Skeletal muscle tissue (tissue), 4 donors: ENCODE measurements around the gene TEX22. TPM values are rescaled to one million over a fixed set of nuclear protein-coding genes. Genes with fewer than 3 reads are reported as not detected.

ENCODE experiments used
- H3K27ac ChIP-seq: one replicate; pipeline ENCODE4 v1.7.0; 2013; ENCODE audit warnings: mild to moderate bottlenecking, low read depth, low read length, inconsistent platforms
- H3K27me3 ChIP-seq, 3 donors: one replicate each; pipeline ENCODE4 v1.7.0; 2013; ENCODE audit warnings: low read length in 3 of 3; ENCODE audit not compliant: control insufficient read depth in 3 of 3, insufficient read depth in 3 of 3
- H3K36me3 ChIP-seq, 3 donors: one replicate each; pipeline ENCODE4 v1.7.0; 2013; ENCODE audit warnings: low read length in 3 of 3; ENCODE audit not compliant: control insufficient read depth in 3 of 3, insufficient read depth in 3 of 3
- H3K4me1 ChIP-seq, 3 donors: one replicate each; pipeline ENCODE4 v1.7.0; 2013; ENCODE audit warnings: low read length in 3 of 3, mild to moderate bottlenecking in 3 of 3; ENCODE audit not compliant: control insufficient read depth in 3 of 3, insufficient read depth in 3 of 3
- H3K4me3 ChIP-seq, 3 donors: one replicate each; pipeline ENCODE4 v1.7.0; 2013; ENCODE audit warnings: low read length in 3 of 3
- H3K9ac ChIP-seq, 3 donors: one replicate each; pipeline ENCODE4 v1.7.0; 2013; ENCODE audit warnings: low read length in 3 of 3, mild to moderate bottlenecking in 3 of 3, moderate library complexity in 2 of 3, low read depth in 1 of 3
- H3K9me3 ChIP-seq, 3 donors: one replicate each; pipeline ENCODE4 v1.7.0; 2013; ENCODE audit warnings: low read length in 3 of 3; ENCODE audit not compliant: control insufficient read depth in 3 of 3
- total RNA-seq: library from RNA; depleted of rRNA; stranded (reverse); fragments of >200 nt; gene quantifications from one replicate; pipeline ENCODE4 v1.2.3, GENCODE V29; 2014
- donor health status: Osteomylitis.

Gene TEX22
- total RNA-seq, 1 donor from 2014 or later = under 0.01 TPM

DNA sequence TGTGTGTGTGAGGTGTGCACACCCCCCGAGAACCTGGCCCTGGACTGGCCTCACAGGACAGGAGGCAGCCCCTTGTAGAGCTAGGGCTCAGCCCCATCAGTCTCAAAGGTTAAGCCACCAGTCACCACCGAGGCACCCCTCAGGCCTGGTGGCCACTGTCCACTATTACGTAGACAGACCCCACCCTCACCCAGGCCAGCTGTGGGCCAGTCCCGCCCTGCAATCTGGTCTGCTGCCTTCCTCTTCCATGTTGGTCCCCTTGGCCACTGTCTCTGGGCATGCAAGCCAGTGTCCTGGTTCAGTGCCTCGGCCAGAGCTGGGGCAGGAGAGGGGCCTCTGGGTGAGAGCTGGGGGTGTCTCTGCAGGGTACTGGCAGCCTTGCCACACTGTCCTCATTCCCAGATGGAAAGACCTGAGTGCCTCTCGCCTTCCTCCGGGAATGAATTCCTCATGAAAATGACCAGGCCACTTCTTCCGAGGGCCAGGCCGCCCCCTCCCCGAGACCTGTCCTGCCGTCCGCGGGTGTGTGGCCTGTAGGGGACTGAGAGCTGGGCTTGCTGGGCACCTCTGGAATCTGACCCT, 897 bp upstream of the TEX22 start:
- Histone ChIP-seq H3K4me1 (peaks cover 23 to 31% (median 30%) of the 10 kb centered on the region in 3 donors), H3K9ac (peak overlapping the region; percentile 88 to 96 (median 93)), H3K4me3 (peak overlapping the region; percentile 73 to 90 (median 89)), H3K9me3 (no peaks in the 10 kb centered on the region), H3K27ac (peak overlapping the region; percentile 83), H3K36me3 (peaks cover 10 to 26% (median 12%) of the 10 kb centered on the region in 3 donors), H3K27me3 (no peaks in the 10 kb centered on the region)

DNA sequence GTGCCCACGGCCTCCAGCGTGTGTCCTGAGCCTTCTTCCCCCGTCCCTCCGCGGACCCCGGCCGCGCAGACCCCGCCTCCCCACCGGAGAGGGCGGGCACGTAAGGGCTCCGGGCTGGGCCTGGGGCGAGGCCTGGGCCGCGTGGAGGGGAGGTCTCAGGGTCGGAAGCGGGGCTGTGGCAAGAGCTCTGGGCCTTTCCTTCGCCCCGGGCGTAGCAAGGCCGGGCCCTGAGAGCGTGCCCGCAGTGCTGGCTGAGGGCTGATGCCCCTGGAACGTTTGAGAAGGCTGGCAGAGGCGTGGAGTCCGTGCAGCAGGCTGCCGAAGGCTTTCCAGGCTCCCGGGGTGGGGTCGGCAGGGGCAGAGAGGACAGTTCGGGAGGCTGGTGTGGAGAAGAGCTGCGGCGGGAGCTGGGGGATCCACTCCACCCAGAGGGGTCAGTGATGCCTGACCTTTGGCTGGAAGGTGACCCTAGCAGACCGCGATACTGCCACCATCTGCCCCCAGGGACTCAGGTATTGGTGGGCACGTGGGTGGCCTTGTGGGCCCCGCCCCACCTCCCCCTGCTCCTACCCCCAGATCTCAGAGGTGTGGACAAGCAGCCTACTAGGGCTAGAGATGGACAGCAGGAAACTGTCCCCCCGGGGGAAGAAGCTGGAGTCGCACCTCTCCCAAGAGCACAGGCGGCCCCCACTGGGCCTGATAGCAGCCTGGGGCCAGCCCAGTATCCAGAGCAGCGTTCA, 558 bp downstream of the TEX22 start:
- H3K4me3 ChIP-seq = peak overlapping the region; percentile 85 to 90 (median 89)
- peak overlapping the region; percentile 88 to 96 (median 93) for H3K9ac ChIP-seq
- H3K36me3 ChIP-seq = peaks cover 8 to 21% (median 10%) of the 10 kb centered on the region in 3 donors
- H3K27me3 ChIP-seq = no peaks in the 10 kb centered on the region
- no peaks in the 10 kb centered on the region for H3K9me3 ChIP-seq
- peaks cover 23 to 31% (median 30%) of the 10 kb centered on the region in 3 donors for H3K4me1 ChIP-seq
- peak overlapping the region; percentile 83 for H3K27ac ChIP-seq

DNA sequence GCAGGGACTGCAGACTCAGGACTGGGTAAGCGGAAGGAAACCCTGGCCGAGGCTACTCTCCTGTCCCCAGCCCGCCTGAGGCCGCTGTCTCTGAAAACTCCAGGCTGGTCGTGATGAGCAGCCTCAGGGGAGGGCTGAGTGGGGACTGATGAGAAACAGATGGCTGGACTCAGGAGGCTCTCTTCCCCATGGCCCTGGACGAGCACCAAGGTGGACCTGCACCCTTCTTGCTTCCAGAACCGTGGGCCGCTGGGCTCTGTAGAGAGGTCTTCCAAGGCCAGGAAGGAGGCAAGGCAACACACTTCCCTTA, 1.1 kb downstream of the TEX22 start:
- Histone ChIP-seq H3K27me3 (no peaks in the 10 kb centered on the region), H3K27ac (no peak overlapping the region), H3K36me3 (peaks cover 8 to 19% (median 10%) of the 10 kb centered on the region in 3 donors), H3K4me3 (peak overlapping the region; percentile 85 to 90 (median 89)), H3K9me3 (no peaks in the 10 kb centered on the region), H3K4me1 (peaks cover 23 to 31% (median 30%) of the 10 kb centered on the region in 3 donors), H3K9ac (peak overlapping the region; percentile 88 to 96 (median 93))

DNA sequence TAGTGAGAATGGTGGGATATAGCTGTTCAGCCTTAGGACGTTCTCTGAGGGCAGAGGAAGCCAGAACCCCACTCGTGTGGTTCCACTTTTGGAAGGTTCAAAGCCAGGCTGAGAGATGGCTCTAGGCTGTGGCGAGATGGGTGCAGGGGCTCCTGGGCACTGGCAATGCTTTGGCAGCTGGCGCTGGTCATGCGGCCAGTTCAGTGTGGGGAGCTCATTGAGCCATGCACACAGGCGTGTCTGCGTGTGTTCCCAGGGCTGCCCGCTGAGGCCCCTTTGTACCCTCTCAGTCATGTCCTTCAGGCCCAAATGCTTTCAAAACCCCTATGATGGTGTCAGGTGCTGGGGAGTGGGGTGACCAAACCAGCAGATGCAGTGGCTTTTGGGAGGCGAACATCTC, 1.7 kb downstream of the TEX22 start:
- Histone ChIP-seq H3K27me3 (no peaks in the 10 kb centered on the region), H3K9me3 (no peaks in the 10 kb centered on the region), H3K36me3 (peaks cover 8 to 16% (median 8%) of the 10 kb centered on the region in 3 donors), H3K9ac (peak overlapping the region in 1 of 3 donors; percentile 96), H3K27ac (peak overlapping the region; percentile 21), H3K4me1 (peaks cover 23 to 31% (median 30%) of the 10 kb centered on the region in 3 donors), H3K4me3 (peak overlapping the region in 2 of 3 donors; percentile 85 to 90)

DNA sequence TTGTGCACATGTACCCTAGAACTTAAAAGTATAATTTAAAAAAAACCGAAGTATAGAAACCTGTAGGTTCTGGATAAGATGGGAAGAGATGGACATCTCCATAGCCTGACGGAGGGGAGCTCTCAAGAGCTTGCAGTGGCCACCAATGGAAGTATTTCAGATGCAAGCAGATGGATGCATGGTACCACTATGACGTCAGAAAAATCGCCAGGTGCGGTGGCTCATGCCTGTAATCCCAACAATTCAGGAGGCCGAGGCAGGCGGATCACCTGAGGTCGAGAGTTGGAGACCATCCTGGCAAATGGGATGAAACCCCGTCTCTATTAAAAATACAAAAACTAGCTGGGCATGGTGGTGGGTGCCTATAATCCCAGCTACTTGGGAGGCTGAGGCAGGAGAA, 3.4 kb downstream of the TEX22 start:
- Histone ChIP-seq H3K4me1 (peaks cover 23 to 31% (median 29%) of the 10 kb centered on the region in 3 donors), H3K9ac (no peak overlapping the region), H3K27me3 (no peaks in the 10 kb centered on the region), H3K9me3 (no peaks in the 10 kb centered on the region), H3K36me3 (peaks cover 7 to 16% (median 8%) of the 10 kb centered on the region in 3 donors), H3K4me3 (no peak overlapping the region), H3K27ac (no peak overlapping the region)

DNA sequence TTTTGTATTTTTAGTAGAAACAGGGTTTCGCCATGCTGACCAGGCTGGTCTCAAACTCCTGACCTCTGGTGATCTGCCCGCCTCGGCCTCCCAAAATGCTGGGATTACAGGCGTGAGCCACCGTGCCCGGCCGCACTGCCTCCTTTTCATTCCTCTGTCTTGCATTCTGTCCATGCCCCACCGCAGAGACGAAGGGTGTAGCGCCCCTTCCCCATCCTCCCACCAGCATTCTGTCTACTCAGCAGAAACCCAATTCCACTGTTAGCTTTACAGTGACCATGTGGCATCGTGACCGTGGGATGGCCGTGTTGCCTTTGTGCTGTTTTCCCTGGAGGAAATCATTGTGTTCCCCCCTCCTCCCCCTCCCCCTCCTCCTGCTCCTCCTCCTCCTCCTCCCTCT, 10.3 kb downstream of the TEX22 start:
- Histone ChIP-seq H3K27ac (no peak overlapping the region), H3K36me3 (no peaks in the 10 kb centered on the region), H3K27me3 (peaks cover 8 to 30% (median 16%) of the 10 kb centered on the region in 3 donors), H3K4me1 (peaks cover 6 to 14% (median 14%) of the 10 kb centered on the region in 3 donors), H3K4me3 (no peak overlapping the region), H3K9me3 (no peaks in the 10 kb centered on the region), H3K9ac (no peak overlapping the region)

- Histone ChIP-seq H3K27ac (no peak overlapping the region), H3K9ac (no peak overlapping the region), H3K4me3 (no peak overlapping the region), H3K4me1 (peaks cover 10 to 21% (median 20%) of the 10 kb centered on the region in 3 donors), H3K36me3 (no peaks in the 10 kb centered on the region), H3K27me3 (peaks cover 8 to 30% (median 16%) of the 10 kb centered on the region in 3 donors), H3K9me3 (no peaks in the 10 kb centered on the region)
Observed at GRCh38 chr14:105409364-105409763, 11.0 kb downstream of the TEX22 start.

DNA sequence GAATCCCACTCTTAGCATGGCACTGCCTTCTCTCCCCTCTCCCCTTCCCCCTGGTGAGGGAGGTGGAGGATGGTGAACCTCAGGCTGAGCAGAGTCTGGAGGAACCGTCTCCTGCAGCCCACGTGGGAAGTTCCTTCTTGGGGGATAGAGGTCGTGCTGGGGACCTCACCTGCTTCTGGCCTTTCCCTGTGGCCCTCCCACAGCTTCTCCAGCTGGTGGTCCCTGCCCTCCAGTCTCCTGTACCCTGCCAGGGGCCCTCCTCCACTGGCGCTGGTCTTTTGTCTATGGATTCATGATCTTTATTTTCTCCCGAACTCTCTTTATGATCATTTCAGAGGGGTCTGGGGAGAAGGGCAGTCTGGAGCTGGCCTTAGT, 12.3 kb downstream of the TEX22 start:
- Histone ChIP-seq H3K36me3 (no peaks in the 10 kb centered on the region), H3K27me3 (peaks cover 8 to 30% (median 16%) of the 10 kb centered on the region in 3 donors), H3K27ac (no peak overlapping the region), H3K9ac (no peak overlapping the region), H3K4me3 (peak overlapping the region in 2 of 3 donors; percentile 32 to 35), H3K9me3 (no peaks in the 10 kb centered on the region), H3K4me1 (peaks cover 10 to 29% (median 26%) of the 10 kb centered on the region in 3 donors)

GRCh38 chr14:105411017-105411941, 12.9 kb downstream of the TEX22 start:
- H3K27me3 ChIP-seq = peaks cover 8 to 30% (median 16%) of the 10 kb centered on the region in 3 donors
- peaks cover 10 to 33% (median 32%) of the 10 kb centered on the region in 3 donors for H3K4me1 ChIP-seq
- H3K9me3 ChIP-seq = no peaks in the 10 kb centered on the region
- H3K9ac ChIP-seq = peak overlapping the region in 1 of 3 donors; percentile 25
- peak overlapping the region; percentile 32 to 45 (median 35) for H3K4me3 ChIP-seq
- no peaks in the 10 kb centered on the region for H3K36me3 ChIP-seq
- H3K27ac ChIP-seq = no peak overlapping the region
